A673 (cell line): ENCODE results near the gene TSPAN2.

Experiments
- EZH2 ChIP-seq: fragments of 200-600 bp; sonication (generic); IDR thresholded peaks from 2 replicates; pipeline ENCODE4 v1.6.1; 2017; ENCODE audit warnings: borderline replicate concordance, low read depth, mild to moderate bottlenecking, mixed read lengths, antibody characterized with exemption, low read length; ENCODE audit not compliant: poor library complexity, severe bottlenecking
- TF ChIP-seq, protein P1 (sequence below): fragments of 300-800, 200-600 bp; sonication (generic); conservative IDR thresholded peaks from 2 replicates; pipeline ENCODE4 v1.5.1; 2017; ENCODE audit warnings: low read depth, mild to moderate bottlenecking, antibody characterized with exemption, low read length, moderate library complexity, mixed read lengths

DNA sequence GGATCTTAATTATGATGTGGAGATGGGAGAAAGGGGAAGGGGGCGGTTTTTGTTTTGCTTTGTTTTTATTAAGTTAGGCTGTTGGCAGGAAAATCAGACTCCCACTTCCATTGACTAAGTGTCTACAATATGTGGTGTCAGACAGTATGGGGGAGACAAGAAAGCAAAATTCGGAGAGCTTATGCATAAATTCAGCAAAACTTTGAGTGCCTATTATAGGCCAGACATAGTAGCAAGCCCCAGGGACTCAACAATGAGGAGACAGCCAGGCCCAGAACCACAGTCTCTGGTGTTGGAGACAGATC, 835 bp upstream of the TSPAN2 start:
- TF ChIP-seq, protein P1, sequence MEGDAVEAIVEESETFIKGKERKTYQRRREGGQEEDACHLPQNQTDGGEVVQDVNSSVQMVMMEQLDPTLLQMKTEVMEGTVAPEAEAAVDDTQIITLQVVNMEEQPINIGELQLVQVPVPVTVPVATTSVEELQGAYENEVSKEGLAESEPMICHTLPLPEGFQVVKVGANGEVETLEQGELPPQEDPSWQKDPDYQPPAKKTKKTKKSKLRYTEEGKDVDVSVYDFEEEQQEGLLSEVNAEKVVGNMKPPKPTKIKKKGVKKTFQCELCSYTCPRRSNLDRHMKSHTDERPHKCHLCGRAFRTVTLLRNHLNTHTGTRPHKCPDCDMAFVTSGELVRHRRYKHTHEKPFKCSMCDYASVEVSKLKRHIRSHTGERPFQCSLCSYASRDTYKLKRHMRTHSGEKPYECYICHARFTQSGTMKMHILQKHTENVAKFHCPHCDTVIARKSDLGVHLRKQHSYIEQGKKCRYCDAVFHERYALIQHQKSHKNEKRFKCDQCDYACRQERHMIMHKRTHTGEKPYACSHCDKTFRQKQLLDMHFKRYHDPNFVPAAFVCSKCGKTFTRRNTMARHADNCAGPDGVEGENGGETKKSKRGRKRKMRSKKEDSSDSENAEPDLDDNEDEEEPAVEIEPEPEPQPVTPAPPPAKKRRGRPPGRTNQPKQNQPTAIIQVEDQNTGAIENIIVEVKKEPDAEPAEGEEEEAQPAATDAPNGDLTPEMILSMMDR, result no peak
- TF ChIP-seq EZH2, result no peak
